HG03097 (cell line): Measurements from ENCODE around the gene PTRH2.
"Not testable (repeated sequence)": the region's sequence is repeated elsewhere in the genome, so short reads cannot be mapped to it uniquely, and the experiment has no call there.

ENCODE experiments used
- ATAC-seq: cut with Tn5 transposase; IDR thresholded peaks from one replicate; pipeline ENCODE4 v1.9.1; 2021; ENCODE audit not compliant: unreplicated experiment, low FRiP score

Gene PTRH2

DNA sequence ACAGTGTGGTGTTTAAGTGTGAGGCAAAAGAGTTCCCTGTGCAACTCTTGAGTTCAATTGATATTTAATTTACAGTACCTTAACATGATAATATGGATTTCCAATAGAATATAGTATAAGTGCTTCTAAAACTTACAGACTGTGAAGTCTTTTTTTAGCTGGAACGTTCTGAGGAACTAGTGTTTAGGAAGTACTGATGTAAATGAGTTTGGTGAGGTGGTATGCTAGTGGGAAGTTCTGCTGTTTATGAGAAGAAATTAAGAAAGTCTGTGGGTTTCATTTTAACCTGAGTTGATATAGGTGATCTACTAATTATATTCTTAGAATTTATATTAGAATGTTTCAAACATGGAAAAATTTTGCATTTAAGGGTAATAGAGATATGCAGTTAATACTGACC, 32.0 kb downstream of the PTRH2 start:
- ATAC-seq = no peak

DNA sequence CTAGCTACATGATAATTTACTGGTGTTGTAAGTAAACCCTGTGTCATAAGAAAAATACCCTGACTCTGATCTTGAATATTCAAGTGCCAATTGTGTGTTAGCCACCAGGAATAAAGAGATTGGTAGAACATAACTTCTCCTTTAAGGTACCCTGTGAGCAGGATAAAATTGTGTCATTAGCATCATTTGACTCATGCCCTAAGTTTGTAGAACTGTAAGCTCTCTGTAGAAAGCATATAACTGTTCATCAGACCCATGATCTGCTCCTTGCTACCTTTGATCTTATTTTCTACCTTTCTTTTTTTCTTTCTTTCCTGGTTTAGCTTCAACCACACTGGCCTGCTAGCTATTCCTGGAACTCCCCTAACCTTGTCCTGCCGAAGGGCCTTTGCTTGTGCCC, 35.8 kb downstream of the PTRH2 start:
- ATAC-seq = no peak

DNA sequence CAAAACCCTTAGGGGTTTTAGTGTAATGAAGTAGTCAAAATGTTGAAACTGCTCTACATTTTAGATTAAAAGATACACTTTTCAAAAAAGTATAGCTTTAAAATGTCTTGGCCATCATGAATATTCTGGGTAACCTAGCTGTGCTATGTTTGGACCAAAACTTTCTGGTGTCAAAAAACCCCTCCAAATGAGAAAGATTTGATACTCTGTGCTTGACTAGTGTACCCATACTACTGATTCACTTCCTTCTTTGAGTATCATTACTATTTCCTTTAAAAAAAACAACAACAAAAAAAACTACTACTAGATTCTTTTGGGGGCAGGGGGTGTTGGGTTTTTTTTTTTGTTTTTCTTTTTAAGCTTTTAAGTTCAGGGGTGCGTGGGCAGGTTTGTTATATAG, 37.3 kb downstream of the PTRH2 start:
- ATAC-seq = no peak

DNA sequence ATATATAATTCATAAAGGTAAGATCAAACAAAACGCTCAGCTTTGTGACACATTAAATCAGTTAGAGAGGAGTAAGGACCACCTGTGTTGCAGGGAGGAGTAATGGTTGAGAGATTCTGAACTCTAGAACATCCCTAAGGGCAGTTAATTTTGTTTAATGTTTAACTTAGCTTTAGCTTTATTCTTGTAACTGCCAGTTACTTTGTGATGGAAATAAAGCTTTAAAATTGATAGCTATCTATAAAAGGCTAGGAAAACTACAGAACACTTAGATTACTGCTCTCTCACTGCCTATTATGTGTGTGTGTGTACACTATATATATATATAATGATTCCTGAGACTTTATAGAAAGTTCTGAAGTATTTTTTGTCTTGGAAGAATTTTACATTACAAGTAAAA, 37.8 kb downstream of the PTRH2 start:
- peak; percentile 53 for ATAC-seq

DNA sequence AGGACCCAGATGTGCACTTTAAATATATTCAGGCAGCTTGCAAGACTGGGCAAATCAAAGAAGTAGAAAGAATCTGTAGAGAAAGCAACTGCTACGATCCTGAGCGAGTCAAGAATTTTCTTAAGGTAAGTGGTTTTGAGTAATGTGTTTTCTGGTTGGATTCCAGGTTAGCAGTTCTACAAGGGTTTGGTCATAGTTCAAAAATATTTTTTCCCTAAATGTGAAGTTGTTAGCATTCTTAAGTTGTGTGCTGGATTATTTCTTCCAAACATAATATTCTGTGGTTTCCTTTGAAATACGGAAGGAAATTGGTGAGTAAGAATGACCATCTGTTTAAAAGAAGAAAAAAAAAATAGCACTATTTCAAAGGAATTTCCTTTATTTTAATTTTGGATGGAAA, 38.4 kb downstream of the PTRH2 start:
- ATAC-seq = no peak

DNA sequence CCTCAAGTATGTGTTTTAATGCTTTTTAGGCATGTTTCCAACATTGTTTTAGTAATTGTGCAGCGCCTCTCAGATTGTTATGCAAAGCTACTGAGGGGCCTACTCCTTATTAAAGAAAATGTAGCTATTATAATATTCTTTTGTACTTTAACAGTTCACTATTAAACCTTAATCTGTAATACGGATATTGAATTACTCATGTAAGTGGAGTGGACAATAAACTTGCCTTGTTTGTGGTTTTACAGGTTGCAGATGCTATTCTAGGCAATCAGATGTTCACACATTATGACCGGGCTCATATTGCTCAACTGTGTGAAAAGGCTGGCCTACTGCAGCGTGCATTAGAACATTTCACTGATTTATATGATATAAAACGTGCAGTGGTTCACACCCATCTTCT, 41.0 kb downstream of the PTRH2 start:
- no peak for ATAC-seq

DNA sequence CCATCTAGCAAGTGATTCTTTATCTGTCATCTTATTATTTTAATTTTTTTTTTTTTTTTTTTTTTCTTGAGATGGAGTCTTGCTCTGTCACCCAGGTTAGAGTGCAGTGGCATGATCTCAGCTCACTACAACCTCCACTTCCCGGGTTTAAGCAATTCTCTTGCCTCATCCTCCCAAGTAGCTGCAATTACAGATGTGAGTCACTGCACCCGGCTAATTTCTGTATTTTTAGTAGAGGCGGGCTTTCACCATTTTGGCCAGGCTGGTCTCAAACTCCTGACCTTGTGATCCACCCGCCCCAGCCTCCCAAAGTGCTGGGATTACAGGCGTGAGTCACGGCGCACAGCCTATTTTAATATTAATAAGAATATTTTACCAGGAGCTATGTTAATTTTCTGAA, 50.6 kb downstream of the PTRH2 start:
- ATAC-seq = not testable (repeated sequence)

DNA sequence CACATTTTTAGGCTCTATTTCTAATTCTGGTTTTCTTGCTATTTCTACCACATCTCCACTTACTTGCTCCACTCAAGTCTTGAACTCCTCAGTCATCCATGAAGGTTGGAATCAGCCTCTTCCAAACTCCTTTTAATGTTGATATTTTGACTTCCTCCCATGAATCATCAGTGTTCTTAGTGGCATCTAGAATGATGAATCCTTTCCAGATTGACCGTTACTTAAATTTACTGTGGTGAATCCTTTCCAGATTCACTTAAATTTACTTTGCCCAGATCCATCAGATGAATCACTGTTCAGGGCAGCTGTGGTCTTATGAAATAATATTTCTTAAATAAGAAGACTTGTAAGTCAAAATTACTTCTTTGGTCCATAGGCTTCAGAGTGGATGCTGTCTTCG, 55.1 kb downstream of the PTRH2 start:
- ATAC-seq = no peak

DNA sequence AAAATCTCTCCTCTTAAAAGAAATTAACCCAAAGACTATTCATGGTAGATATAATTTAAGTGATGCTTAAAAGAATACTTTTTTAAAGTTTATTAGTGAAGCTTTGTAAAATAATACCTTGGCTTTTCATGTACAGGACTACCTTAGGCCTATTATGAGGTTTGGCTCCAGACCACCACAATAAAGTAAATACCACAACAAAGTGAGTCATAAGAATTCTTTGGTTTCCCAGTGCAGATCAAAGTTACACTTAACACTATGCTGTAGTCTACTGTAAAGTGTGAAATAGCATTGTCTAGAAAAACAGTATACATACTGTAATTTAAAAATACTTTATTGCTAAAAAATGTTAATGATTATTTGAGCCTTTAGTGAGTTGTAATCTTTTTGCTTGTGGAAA, 55.9 kb downstream of the PTRH2 start:
- ATAC-seq = no peak

DNA sequence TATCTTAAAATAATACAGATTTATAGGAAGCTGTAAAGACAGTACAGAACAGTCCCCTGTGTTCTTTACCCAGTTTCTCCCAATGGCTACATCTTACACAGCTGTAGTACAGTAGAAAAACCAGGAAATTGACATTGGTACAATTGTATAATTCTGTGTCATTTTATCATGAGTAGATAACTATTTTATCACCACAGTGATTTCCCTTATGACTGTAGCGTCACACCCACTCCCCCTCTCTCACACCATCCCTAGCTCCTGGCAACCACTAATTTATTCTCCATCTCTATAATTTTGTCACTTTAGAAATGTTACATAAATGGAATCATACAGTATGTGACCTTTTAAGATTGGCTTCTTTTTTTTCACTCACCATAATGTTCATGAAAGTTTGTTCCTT, 56.6 kb downstream of the PTRH2 start:
- no peak for ATAC-seq

DNA sequence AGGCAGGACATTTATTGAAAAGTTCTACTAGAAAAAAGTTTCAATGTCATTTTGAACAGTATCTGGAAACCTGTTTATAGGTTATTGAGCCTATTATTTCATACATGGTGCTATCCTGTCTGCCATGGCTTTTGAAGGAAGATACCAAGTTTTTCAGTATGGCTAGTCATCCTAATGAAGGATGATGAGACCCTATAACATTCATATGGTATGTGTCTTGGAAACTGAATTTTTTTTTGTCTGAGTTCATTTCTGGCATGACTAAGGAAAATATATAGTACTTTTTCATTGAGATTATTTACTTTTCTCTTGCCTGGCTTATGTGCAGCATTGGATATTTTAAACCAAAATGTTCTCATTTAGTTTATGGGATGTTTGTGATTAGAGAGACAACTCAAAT, 57.3 kb downstream of the PTRH2 start:
- no peak for ATAC-seq
